ENCODE results near the gene ZNF816. TPM values are rescaled to one million over a fixed set of nuclear protein-coding genes. Genes with fewer than 3 reads are reported as not detected.

ZNF816 gene
- total RNA-seq, 1 experiment from 2014 or later, result 15.3 TPM

DNA sequence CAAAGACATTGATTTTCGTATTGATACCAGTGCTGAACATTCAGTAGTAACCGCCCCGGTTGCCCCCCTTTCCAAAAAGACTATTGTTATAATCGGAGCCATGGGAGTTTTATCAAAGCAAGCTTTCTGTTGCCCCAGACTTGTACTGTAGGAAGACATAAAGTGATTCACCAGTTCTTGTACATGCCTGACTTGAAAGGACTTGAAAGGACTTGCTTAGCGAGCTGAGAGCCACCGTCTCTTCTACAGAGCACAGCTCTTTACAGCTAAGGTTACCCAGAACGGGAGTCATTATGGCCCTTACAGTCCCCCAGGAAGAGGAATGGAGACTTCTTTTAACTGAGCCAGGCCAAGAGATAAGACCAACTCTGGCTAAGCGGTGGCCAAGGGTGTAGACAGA lies 5.1 kb downstream of the ZNF816 start (continued):
- TF ChIP-seq, protein P1, sequence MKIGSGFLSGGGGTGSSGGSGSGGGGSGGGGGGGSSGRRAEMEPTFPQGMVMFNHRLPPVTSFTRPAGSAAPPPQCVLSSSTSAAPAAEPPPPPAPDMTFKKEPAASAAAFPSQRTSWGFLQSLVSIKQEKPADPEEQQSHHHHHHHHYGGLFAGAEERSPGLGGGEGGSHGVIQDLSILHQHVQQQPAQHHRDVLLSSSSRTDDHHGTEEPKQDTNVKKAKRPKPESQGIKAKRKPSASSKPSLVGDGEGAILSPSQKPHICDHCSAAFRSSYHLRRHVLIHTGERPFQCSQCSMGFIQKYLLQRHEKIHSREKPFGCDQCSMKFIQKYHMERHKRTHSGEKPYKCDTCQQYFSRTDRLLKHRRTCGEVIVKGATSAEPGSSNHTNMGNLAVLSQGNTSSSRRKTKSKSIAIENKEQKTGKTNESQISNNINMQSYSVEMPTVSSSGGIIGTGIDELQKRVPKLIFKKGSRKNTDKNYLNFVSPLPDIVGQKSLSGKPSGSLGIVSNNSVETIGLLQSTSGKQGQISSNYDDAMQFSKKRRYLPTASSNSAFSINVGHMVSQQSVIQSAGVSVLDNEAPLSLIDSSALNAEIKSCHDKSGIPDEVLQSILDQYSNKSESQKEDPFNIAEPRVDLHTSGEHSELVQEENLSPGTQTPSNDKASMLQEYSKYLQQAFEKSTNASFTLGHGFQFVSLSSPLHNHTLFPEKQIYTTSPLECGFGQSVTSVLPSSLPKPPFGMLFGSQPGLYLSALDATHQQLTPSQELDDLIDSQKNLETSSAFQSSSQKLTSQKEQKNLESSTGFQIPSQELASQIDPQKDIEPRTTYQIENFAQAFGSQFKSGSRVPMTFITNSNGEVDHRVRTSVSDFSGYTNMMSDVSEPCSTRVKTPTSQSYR (CRISPR knock-in tag; IDR thresholded peaks at IDR 0.05), result no peak
- TF ChIP-seq GRHL2 (CRISPR knock-in tag; IDR thresholded peaks at IDR 0.05; ENCODE audit: insufficient replicate concordance, severe bottlenecking) (no peak), ZBTB21 (CRISPR knock-in tag; IDR thresholded peaks at IDR 0.05; ENCODE audit: borderline replicate concordance) (no peak), CREM (CRISPR knock-in tag; IDR thresholded peaks at IDR 0.05) (no peak), ZNF219 (CRISPR knock-in tag; IDR thresholded peaks at IDR 0.05; ENCODE audit: borderline replicate concordance) (no peak), TP53 (CRISPR knock-in tag; IDR thresholded peaks at IDR 0.05) (no peak)
- TF ChIP-seq, protein P2, sequence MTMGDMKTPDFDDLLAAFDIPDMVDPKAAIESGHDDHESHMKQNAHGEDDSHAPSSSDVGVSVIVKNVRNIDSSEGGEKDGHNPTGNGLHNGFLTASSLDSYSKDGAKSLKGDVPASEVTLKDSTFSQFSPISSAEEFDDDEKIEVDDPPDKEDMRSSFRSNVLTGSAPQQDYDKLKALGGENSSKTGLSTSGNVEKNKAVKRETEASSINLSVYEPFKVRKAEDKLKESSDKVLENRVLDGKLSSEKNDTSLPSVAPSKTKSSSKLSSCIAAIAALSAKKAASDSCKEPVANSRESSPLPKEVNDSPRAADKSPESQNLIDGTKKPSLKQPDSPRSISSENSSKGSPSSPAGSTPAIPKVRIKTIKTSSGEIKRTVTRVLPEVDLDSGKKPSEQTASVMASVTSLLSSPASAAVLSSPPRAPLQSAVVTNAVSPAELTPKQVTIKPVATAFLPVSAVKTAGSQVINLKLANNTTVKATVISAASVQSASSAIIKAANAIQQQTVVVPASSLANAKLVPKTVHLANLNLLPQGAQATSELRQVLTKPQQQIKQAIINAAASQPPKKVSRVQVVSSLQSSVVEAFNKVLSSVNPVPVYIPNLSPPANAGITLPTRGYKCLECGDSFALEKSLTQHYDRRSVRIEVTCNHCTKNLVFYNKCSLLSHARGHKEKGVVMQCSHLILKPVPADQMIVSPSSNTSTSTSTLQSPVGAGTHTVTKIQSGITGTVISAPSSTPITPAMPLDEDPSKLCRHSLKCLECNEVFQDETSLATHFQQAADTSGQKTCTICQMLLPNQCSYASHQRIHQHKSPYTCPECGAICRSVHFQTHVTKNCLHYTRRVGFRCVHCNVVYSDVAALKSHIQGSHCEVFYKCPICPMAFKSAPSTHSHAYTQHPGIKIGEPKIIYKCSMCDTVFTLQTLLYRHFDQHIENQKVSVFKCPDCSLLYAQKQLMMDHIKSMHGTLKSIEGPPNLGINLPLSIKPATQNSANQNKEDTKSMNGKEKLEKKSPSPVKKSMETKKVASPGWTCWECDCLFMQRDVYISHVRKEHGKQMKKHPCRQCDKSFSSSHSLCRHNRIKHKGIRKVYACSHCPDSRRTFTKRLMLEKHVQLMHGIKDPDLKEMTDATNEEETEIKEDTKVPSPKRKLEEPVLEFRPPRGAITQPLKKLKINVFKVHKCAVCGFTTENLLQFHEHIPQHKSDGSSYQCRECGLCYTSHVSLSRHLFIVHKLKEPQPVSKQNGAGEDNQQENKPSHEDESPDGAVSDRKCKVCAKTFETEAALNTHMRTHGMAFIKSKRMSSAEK (CRISPR knock-in tag; IDR thresholded peaks at IDR 0.05; ENCODE audit: borderline replicate concordance), result no peak

DNA sequence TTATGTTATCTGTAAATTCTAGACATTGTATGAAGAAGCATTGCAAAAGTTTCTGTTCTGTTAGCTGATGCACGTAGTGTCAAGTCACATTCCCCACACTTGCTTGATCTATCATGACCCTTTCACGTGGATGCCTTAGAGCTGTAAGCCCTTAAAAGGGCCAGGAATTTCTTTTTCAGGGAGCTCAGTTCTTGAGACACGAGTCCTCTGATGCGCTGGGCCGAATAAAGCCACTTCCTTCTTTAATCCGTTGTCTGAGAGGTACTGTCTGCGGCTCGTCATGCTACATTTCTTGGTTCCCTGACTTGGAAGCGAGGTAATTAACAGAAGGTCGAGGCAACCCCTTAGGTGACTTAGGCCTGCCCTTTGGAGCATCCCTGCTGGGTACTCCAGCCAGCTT lies 5.8 kb downstream of the ZNF816 start:
- DNase-seq (ENCODE audit: low spot score), result no peak
- TF ChIP-seq, protein P3, sequence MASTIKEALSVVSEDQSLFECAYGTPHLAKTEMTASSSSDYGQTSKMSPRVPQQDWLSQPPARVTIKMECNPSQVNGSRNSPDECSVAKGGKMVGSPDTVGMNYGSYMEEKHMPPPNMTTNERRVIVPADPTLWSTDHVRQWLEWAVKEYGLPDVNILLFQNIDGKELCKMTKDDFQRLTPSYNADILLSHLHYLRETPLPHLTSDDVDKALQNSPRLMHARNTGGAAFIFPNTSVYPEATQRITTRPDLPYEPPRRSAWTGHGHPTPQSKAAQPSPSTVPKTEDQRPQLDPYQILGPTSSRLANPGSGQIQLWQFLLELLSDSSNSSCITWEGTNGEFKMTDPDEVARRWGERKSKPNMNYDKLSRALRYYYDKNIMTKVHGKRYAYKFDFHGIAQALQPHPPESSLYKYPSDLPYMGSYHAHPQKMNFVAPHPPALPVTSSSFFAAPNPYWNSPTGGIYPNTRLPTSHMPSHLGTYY (CRISPR knock-in tag; IDR thresholded peaks at IDR 0.05), result no peak
- TF ChIP-seq EMX1 (CRISPR knock-in tag; IDR thresholded peaks at IDR 0.05), result no peak
- TF ChIP-seq, protein P4, sequence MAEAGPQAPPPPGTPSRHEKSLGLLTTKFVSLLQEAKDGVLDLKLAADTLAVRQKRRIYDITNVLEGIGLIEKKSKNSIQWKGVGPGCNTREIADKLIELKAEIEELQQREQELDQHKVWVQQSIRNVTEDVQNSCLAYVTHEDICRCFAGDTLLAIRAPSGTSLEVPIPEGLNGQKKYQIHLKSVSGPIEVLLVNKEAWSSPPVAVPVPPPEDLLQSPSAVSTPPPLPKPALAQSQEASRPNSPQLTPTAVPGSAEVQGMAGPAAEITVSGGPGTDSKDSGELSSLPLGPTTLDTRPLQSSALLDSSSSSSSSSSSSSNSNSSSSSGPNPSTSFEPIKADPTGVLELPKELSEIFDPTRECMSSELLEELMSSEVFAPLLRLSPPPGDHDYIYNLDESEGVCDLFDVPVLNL (CRISPR knock-in tag; IDR thresholded peaks at IDR 0.05; ENCODE audit: borderline replicate concordance, low read depth), result no peak
- TF ChIP-seq, protein P5, sequence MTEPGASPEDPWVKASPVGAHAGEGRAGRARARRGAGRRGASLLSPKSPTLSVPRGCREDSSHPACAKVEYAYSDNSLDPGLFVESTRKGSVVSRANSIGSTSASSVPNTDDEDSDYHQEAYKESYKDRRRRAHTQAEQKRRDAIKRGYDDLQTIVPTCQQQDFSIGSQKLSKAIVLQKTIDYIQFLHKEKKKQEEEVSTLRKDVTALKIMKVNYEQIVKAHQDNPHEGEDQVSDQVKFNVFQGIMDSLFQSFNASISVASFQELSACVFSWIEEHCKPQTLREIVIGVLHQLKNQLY (CRISPR knock-in tag; IDR thresholded peaks at IDR 0.05), result no peak
- TF ChIP-seq, protein P6, sequence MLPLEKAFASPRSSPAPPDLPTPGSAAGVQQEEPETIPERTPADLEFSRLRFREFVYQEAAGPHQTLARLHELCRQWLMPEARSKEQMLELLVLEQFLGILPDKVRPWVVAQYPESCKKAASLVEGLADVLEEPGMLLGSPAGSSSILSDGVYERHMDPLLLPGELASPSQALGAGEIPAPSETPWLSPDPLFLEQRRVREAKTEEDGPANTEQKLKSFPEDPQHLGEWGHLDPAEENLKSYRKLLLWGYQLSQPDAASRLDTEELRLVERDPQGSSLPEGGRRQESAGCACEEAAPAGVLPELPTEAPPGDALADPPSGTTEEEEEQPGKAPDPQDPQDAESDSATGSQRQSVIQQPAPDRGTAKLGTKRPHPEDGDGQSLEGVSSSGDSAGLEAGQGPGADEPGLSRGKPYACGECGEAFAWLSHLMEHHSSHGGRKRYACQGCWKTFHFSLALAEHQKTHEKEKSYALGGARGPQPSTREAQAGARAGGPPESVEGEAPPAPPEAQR (CRISPR knock-in tag; IDR thresholded peaks at IDR 0.05), result no peak
- TF ChIP-seq FOXP1 (CRISPR knock-in tag; IDR thresholded peaks at IDR 0.05; ENCODE audit: borderline replicate concordance), result no peak
- TF ChIP-seq, protein P7, sequence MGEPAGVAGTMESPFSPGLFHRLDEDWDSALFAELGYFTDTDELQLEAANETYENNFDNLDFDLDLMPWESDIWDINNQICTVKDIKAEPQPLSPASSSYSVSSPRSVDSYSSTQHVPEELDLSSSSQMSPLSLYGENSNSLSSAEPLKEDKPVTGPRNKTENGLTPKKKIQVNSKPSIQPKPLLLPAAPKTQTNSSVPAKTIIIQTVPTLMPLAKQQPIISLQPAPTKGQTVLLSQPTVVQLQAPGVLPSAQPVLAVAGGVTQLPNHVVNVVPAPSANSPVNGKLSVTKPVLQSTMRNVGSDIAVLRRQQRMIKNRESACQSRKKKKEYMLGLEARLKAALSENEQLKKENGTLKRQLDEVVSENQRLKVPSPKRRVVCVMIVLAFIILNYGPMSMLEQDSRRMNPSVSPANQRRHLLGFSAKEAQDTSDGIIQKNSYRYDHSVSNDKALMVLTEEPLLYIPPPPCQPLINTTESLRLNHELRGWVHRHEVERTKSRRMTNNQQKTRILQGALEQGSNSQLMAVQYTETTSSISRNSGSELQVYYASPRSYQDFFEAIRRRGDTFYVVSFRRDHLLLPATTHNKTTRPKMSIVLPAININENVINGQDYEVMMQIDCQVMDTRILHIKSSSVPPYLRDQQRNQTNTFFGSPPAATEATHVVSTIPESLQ (CRISPR knock-in tag; IDR thresholded peaks at IDR 0.05), result no peak
- TF ChIP-seq PRRX2 (CRISPR knock-in tag; IDR thresholded peaks at IDR 0.05), result no peak
- TF ChIP-seq, protein P8, sequence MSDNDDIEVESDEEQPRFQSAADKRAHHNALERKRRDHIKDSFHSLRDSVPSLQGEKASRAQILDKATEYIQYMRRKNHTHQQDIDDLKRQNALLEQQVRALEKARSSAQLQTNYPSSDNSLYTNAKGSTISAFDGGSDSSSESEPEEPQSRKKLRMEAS (CRISPR knock-in tag; IDR thresholded peaks at IDR 0.05), result no peak
- no peak for TF ChIP-seq RELA (CRISPR knock-in tag; IDR thresholded peaks at IDR 0.05; ENCODE audit: borderline replicate concordance)
- no peaks in the 10 kb centered on the region; the same call in 1 of the 2 replicates for H3K27me3 Mint-ChIP-seq (ENCODE audit: low read depth)
- peaks cover 58% of the 10 kb centered on the region for H3K36me3 Mint-ChIP-seq
- POLR2A ChIA-PET, result no interaction called here
- H3K4me3 Mint-ChIP-seq, result no peak overlapping the region
- no peak overlapping the region for H3K27ac Mint-ChIP-seq
- CTCF ChIA-PET, result no interaction called here
- no peak for ATAC-seq
- H3K4me1 Mint-ChIP-seq, result peaks cover 9% of the 10 kb centered on the region
- peaks cover 23% of the 10 kb centered on the region for H3K9me3 Mint-ChIP-seq

Measured in WTC11 (cell line).